HG03045 (cell line): ENCODE data around the gene IMP3.
"Not testable (repeated sequence)": the region's sequence is repeated elsewhere in the genome, so short reads cannot be mapped to it uniquely, and the experiment has no call there.

Experiments
- ATAC-seq: cut with Tn5 transposase; IDR thresholded peaks from one replicate; pipeline ENCODE4 v1.9.1; 2021; ENCODE audit warnings: mild to moderate bottlenecking, moderate library complexity; ENCODE audit not compliant: unreplicated experiment

IMP3 gene

GRCh38 chr15:75651810-75652543 lies 12.0 kb upstream of the IMP3 start:
- no peak for ATAC-seq

- ATAC-seq, result no peak
Measured at GRCh38 chr15:75650908-75651809, 11.1 kb upstream of the IMP3 start.

- no peak for ATAC-seq
Measured at GRCh38 chr15:75649848-75650247, 9.8 kb upstream of the IMP3 start.

- no peak for ATAC-seq
Measured at GRCh38 chr15:75649045-75649761, 9.2 kb upstream of the IMP3 start.

- no peak for ATAC-seq
Measured at GRCh38 chr15:75648156-75649000, 8.4 kb upstream of the IMP3 start.

- no peak for ATAC-seq
Measured at GRCh38 chr15:75647370-75648155, 7.5 kb upstream of the IMP3 start, which contains the start of gene SNX33. TSS of gene SNX33 (plus strand) at chr15:75647912. CDS start at chr15:75649103, 1,191 bp downstream.

- ATAC-seq, result no peak
Measured at GRCh38 chr15:75646944-75647364, 6.9 kb upstream of the IMP3 start.

- no peak for ATAC-seq
Measured at GRCh38 chr15:75646112-75646943, 6.3 kb upstream of the IMP3 start.

- ATAC-seq, result no peak
Measured at GRCh38 chr15:75644376-75644775, 4.4 kb upstream of the IMP3 start.

GRCh38 chr15:75641603-75642002 lies 1.6 kb upstream of the IMP3 start:
- ATAC-seq, result no peak

- ATAC-seq, result no peak
Measured at GRCh38 chr15:75641179-75641503, 1.1 kb upstream of the IMP3 start.

- ATAC-seq, result peak; percentile 27
Measured at GRCh38 chr15:75640483-75641178, 607 bp upstream of the IMP3 start.

- ATAC-seq, result no peak
Measured at GRCh38 chr15:75639191-75639708, 774 bp downstream of the IMP3 start.

GRCh38 chr15:75637245-75638009 lies 2.6 kb downstream of the IMP3 start:
- no peak for ATAC-seq

- ATAC-seq, result no peak
Measured at GRCh38 chr15:75636026-75636425, 4.0 kb downstream of the IMP3 start.

- ATAC-seq, result not testable (repeated sequence)
Measured at GRCh38 chr15:75633922-75634321, 6.1 kb downstream of the IMP3 start.

- ATAC-seq, result no peak
Measured at GRCh38 chr15:75631935-75632334, 8.1 kb downstream of the IMP3 start.
